ENCODE data around the gene SCAF4. TPM values are rescaled to one million over a fixed set of nuclear protein-coding genes. Genes with fewer than 3 reads are reported as not detected.

Gene SCAF4
- total and polyA plus RNA-seq, 9 of the 15 experiments (the other 6 are each of a cell fraction or from before 2014, with no cell fraction given), result 2.3 to 55.7 (median 17.2) TPM

- H3K36me3 ChIP-seq (ENCODE audit: control insufficient read depth, insufficient read depth, low read length), result peaks cover 95% of the 10 kb centered on the region
- 100% methylated on average over 2 of the region's 2 CpGs for WGBS (ENCODE audit: insufficient coverage, low coverage, missing lambda C conversion rate)
- in situ Hi-C loops (cut with MboI), result no loop called here
- H3K27me3 ChIP-seq (ENCODE audit: control insufficient read depth in 2 of 2, insufficient read depth in 2 of 2, low read length in 2 of 2), result no peaks in the 10 kb centered on the region
- CTCF ChIA-PET (ENCODE audit: low intra/inter-chr PET ratio), result no interaction called here
- POLR2A ChIA-PET, result interaction anchor here (1.3 to 2.1 kb wide), 4 partner anchors 9 to 12 kb away, joined by 3 to 9 read pairs (median 4); no protein-coding TSS in a partner anchor
- H3K4me3 ChIP-seq, result no peak overlapping the region
- peaks cover 18% of the 10 kb centered on the region for H3K79me2 ChIP-seq (ENCODE audit: control insufficient read depth, insufficient read depth, low read length)
- no peak overlapping the region for H3K9ac ChIP-seq (ENCODE audit: insufficient read depth in 1 of 2, low read depth in 2 of 2, low read length in 2 of 2)
- no peaks in the 10 kb centered on the region for H3K9me3 ChIP-seq (replicated peaks; ENCODE audit: control insufficient read depth, insufficient read depth, low read depth, low read length)
- DNase-seq (ENCODE audit: extremely low read depth in 1 of 4, low spot score in 3 of 4), result no peak
- H2AFZ ChIP-seq (ENCODE audit: low read depth, low read length), result no peak overlapping the region
- H4K20me1 ChIP-seq (replicated peaks; ENCODE audit: control insufficient read depth, insufficient read depth, low read length), result no peaks in the 10 kb centered on the region
- no peak overlapping the region for H3K4me2 ChIP-seq (ENCODE audit: insufficient read depth, low read length)
- intact Hi-C loops (cut with micrococcal nuclease), result no loop called here
- TF ChIP-seq TRIM28 (IDR thresholded peaks at IDR 0.05) (no peak), POLR2AphosphoS2 (IDR thresholded peaks at IDR 0.05; ENCODE audit: low read length) (no peak), HNRNPL (IDR thresholded peaks at IDR 0.05; ENCODE audit: low read depth, low read length) (no peak), RNF219 (CRISPR knock-in tag; IDR thresholded peaks at IDR 0.05) (no peak), BRF2 (IDR thresholded peaks at IDR 0.05; ENCODE audit: borderline replicate concordance, insufficient read depth, insufficient read length) (no peak), HDGF (IDR thresholded peaks at IDR 0.05) (no peak), EP300 (IDR thresholded peaks at IDR 0.05; ENCODE audit: low read length) (no peak), ZNF655 (CRISPR knock-in tag; IDR thresholded peaks at IDR 0.05) (no peak), TRIM24 (IDR thresholded peaks at IDR 0.05) (no peak), ZNF311 (CRISPR knock-in tag; IDR thresholded peaks at IDR 0.05) (no peak)
- H3K27ac ChIP-seq (ENCODE audit: extremely low read depth, low read depth, low read length), result no peak overlapping the region
- no peaks in the 10 kb centered on the region for H3K4me1 ChIP-seq (replicated peaks in 1 of 2; ENCODE audit: control insufficient read depth in 2 of 2, insufficient read depth in 2 of 2, low read length in 2 of 2)
- no peak for FAIRE-seq
- BruUV-seq (replicated peaks), result no TSS peak
- ATAC-seq, result no peak
- no peaks in the 10 kb centered on the region for H3K9me1 ChIP-seq (ENCODE audit: control insufficient read depth, insufficient read depth, low read length)
Measured at GRCh38 chr21:31687108-31687507, 44.8 kb downstream of the SCAF4 start.

Data from K562 (cell line).